ENCODE data around the gene PKP3. TPM values are rescaled to one million over a fixed set of nuclear protein-coding genes. Genes with fewer than 3 reads are reported as not detected.

PKP3 gene
- total and polyA plus RNA-seq, 9 of the 15 experiments (the other 6 are each of a cell fraction or from before 2014, with no cell fraction given), result 0.11 to 110 (median 30.7) TPM

DNA sequence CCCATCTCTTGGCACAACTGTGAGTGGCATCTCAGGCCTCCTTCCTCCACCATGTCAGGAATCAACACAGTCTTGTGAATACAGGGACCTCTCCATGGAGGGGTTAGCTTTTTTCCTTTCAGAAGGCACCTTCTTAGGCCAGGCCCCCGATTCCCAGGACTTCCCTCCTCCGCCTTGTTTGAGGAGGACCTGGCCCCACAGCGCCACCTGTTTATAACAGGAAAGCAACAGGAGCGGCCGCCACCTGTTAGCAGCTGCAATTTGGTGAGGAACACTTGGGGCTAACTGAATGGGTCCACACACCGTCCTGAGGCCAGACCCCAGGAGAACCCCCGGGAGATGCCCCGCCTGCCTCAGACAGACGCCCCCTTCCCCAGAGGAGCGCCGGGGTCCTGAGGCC is 3.8 kb upstream of the PKP3 start (continued):
- TF ChIP-seq, protein P1, sequence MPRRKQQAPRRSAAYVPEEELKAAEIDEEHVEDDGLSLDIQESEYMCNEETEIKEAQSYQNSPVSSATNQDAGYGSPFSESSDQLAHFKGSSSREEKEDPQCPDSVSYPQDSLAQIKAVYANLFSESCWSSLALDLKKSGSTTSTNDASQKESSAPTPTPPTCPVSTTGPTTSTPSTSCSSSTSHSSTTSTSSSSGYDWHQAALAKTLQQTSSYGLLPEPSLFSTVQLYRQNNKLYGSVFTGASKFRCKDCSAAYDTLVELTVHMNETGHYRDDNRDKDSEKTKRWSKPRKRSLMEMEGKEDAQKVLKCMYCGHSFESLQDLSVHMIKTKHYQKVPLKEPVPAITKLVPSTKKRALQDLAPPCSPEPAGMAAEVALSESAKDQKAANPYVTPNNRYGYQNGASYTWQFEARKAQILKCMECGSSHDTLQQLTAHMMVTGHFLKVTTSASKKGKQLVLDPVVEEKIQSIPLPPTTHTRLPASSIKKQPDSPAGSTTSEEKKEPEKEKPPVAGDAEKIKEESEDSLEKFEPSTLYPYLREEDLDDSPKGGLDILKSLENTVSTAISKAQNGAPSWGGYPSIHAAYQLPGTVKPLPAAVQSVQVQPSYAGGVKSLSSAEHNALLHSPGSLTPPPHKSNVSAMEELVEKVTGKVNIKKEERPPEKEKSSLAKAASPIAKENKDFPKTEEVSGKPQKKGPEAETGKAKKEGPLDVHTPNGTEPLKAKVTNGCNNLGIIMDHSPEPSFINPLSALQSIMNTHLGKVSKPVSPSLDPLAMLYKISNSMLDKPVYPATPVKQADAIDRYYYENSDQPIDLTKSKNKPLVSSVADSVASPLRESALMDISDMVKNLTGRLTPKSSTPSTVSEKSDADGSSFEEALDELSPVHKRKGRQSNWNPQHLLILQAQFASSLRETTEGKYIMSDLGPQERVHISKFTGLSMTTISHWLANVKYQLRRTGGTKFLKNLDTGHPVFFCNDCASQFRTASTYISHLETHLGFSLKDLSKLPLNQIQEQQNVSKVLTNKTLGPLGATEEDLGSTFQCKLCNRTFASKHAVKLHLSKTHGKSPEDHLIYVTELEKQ (CRISPR knock-in tag; IDR thresholded peaks at IDR 0.05), result no peak
- TF ChIP-seq NBN (IDR thresholded peaks at IDR 0.05; ENCODE audit: low read depth), result no peak

- H3K4me1 ChIP-seq (replicated peaks in 1 of 2; ENCODE audit: control insufficient read depth in 2 of 2, insufficient read depth in 2 of 2, low read length in 2 of 2), result peaks cover 27 to 65% of the 10 kb centered on the region in 2 experiments
- peak overlapping the region in 1 of 2 experiments; percentile 35; a peak in 1 of 4 replicates for H3K9ac ChIP-seq (ENCODE audit: insufficient read depth in 1 of 2, low read depth in 2 of 2, low read length in 2 of 2)
- peak; percentile 12 for TF ChIP-seq PCBP1 (IDR thresholded peaks at IDR 0.05; ENCODE audit: low read depth, low read length, poor library complexity, severe bottlenecking)
- TF ChIP-seq SPI1 (IDR thresholded peaks at IDR 0.05; ENCODE audit: borderline replicate concordance, low read depth, low read length), result no peak
- TF ChIP-seq NR2F6 (CRISPR knock-in tag; IDR thresholded peaks at IDR 0.05), result no peak
- no peak for TF ChIP-seq ZNF609 (CRISPR knock-in tag; IDR thresholded peaks at IDR 0.05; ENCODE audit: borderline replicate concordance)
- TF ChIP-seq GTF2F1 (IDR thresholded peaks at IDR 0.05; ENCODE audit: low read depth, low read length), result no peak
- no peak for TF ChIP-seq DPF2 (IDR thresholded peaks at IDR 0.05)
- TF ChIP-seq EP300 (IDR thresholded peaks at IDR 0.05; ENCODE audit: low read length), result no peak
Measured at GRCh38 chr11:391117-392017, 2.6 kb upstream of the PKP3 start.

More at GRCh38 chr11:391117-392017, 2.6 kb upstream of the PKP3 start:
- ChIA-PET CTCF (ENCODE audit: low intra/inter-chr PET ratio) (no interaction called here), POLR2A (interaction anchor here (0.5 kb wide), 1 partner anchor 57 kb away, joined by 3 read pairs; no protein-coding TSS in a partner anchor)
- intact Hi-C loops (cut with micrococcal nuclease) (loop anchor here (5.0 kb wide), 1 partner anchor 56 kb away; no protein-coding TSS in a partner anchor), in situ Hi-C loops (cut with MboI) (no loop called here)
- no peaks in the 10 kb centered on the region for H4K20me1 ChIP-seq (replicated peaks; ENCODE audit: control insufficient read depth, insufficient read depth, low read length)
- H3K4me3 ChIP-seq, result no peak overlapping the region
- H3K27me3 ChIP-seq (ENCODE audit: control insufficient read depth in 2 of 2, insufficient read depth in 2 of 2, low read length in 2 of 2), result no peaks in the 10 kb centered on the region
- WGBS (ENCODE audit: insufficient coverage, low coverage, missing lambda C conversion rate), result 81% methylated on average over 33 of the region's 38 CpGs
- no peak overlapping the region for H2AFZ ChIP-seq (ENCODE audit: low read depth, low read length)
- no peaks in the 10 kb centered on the region; the same call in 1 of the 2 replicates for H3K9me3 ChIP-seq (replicated peaks; ENCODE audit: control insufficient read depth, insufficient read depth, low read depth, low read length)
- DNase-seq (ENCODE audit: extremely low read depth in 1 of 4, low spot score in 3 of 4) (no peak), FAIRE-seq (no peak), ATAC-seq (no peak)
- H3K4me2 ChIP-seq (ENCODE audit: insufficient read depth, low read length), result no peak overlapping the region
- no peaks in the 10 kb centered on the region for H3K9me1 ChIP-seq (ENCODE audit: control insufficient read depth, insufficient read depth, low read length)
- peaks cover 10% of the 10 kb centered on the region; the same call in 2 of the 3 replicates for H3K36me3 ChIP-seq (ENCODE audit: control insufficient read depth, insufficient read depth, low read length)
- no peak overlapping the region for H3K27ac ChIP-seq (ENCODE audit: extremely low read depth, low read depth, low read length)
- BruUV-seq (replicated peaks), result no TSS peak
- peaks cover 32% of the 10 kb centered on the region for H3K79me2 ChIP-seq (ENCODE audit: control insufficient read depth, insufficient read depth, low read length)

Measured in K562 (cell line).